ENCODE results near the gene HCRTR1. TPM values are rescaled to one million over a fixed set of nuclear protein-coding genes. Genes with fewer than 3 reads are reported as not detected.

Gene HCRTR1
- total RNA-seq, 1 experiment from 2014 or later = not detected

- no peak for TF ChIP-seq EZH2 (IDR thresholded peaks at IDR 0.05; ENCODE audit: low read length, unreplicated experiment)
- no peak for TF ChIP-seq EZH2phosphoT487 (IDR thresholded peaks at IDR 0.05; ENCODE audit: borderline replicate concordance, low read length)
- TF ChIP-seq CTCF (conservative IDR thresholded peaks at IDR 0.05; ENCODE audit: low read depth, low read length) = no peak
- Histone ChIP-seq H3K27ac (ENCODE audit: low read length) (peak overlapping the region; percentile 98), H2AFZ (ENCODE audit: low read length) (no peak overlapping the region), H4K20me1 (ENCODE audit: low read length) (peaks cover 13% of the 10 kb centered on the region; the same call in 1 of the 2 replicates), H3K27me3 (ENCODE audit: low read length) (no peaks in the 10 kb centered on the region), H3K4me2 (ENCODE audit: low read length) (peak overlapping the region; percentile 90), H3K4me1 (ENCODE audit: insufficient read depth, low read length) (peaks cover 78% of the 10 kb centered on the region), H3K9me3 (ENCODE audit: low read length) (no peaks in the 10 kb centered on the region), H3F3A (ENCODE audit: low read length, unreplicated experiment) (no peaks in the 10 kb centered on the region), H3K9me2 (replicated peaks; ENCODE audit: low read length) (no peaks in the 10 kb centered on the region), H3K4me3 (ENCODE audit: low read length) (peak overlapping the region; percentile 71), H3K79me2 (ENCODE audit: low read length) (peaks cover 58% of the 10 kb centered on the region), H3K36me3 (ENCODE audit: low read depth, low read length) (peaks cover 8% of the 10 kb centered on the region; the same call in 1 of the 2 replicates), H3K9ac (ENCODE audit: low read length) (peak overlapping the region; percentile 86)
- ChIA-PET POLR2A (ENCODE audit: unreplicated experiment) (no interaction called here), CTCF (interaction anchor here (0.6 kb wide), 1 partner anchor 212 kb away, joined by 3 read pairs; no protein-coding TSS in a partner anchor)
- intact Hi-C loops (cut with micrococcal nuclease) = no loop called here
- DNase-seq (peak; percentile 43), ATAC-seq (no peak)
- BruUV-seq (replicated peaks) = no TSS peak
Measured at GRCh38 chr1:31577515-31578192, 39.8 kb upstream of the HCRTR1 start.

GRCh38 chr1:31579374-31579773, 38.1 kb upstream of the HCRTR1 start:
- no peaks in the 10 kb centered on the region for H3K9me3 ChIP-seq (ENCODE audit: low read length)
- peaks cover 62% of the 10 kb centered on the region for H3K79me2 ChIP-seq (ENCODE audit: low read length)
- ChIA-PET CTCF (no interaction called here), POLR2A (ENCODE audit: unreplicated experiment) (no interaction called here)
- H3K36me3 ChIP-seq (ENCODE audit: low read depth, low read length) = peaks cover 23% of the 10 kb centered on the region
- intact Hi-C loops (cut with micrococcal nuclease) = no loop called here
- no peak for TF ChIP-seq EZH2 (IDR thresholded peaks at IDR 0.05; ENCODE audit: low read length, unreplicated experiment)
- TF ChIP-seq EZH2phosphoT487 (IDR thresholded peaks at IDR 0.05; ENCODE audit: borderline replicate concordance, low read length) = no peak
- no peak for TF ChIP-seq CTCF (conservative IDR thresholded peaks at IDR 0.05; ENCODE audit: low read depth, low read length)
- H3K4me1 ChIP-seq (ENCODE audit: insufficient read depth, low read length) = peaks cover 78% of the 10 kb centered on the region
- no peak overlapping the region for H2AFZ ChIP-seq (ENCODE audit: low read length)
- H3K27ac ChIP-seq (ENCODE audit: low read length) = no peak overlapping the region
- H3K9ac ChIP-seq (ENCODE audit: low read length) = no peak overlapping the region
- H4K20me1 ChIP-seq (ENCODE audit: low read length) = peaks cover 13% of the 10 kb centered on the region; the same call in 1 of the 2 replicates
- peak overlapping the region; percentile 69 for H3K4me2 ChIP-seq (ENCODE audit: low read length)
- H3K9me2 ChIP-seq (replicated peaks; ENCODE audit: low read length) = no peaks in the 10 kb centered on the region
- no peak for ATAC-seq
- no peaks in the 10 kb centered on the region for H3K27me3 ChIP-seq (ENCODE audit: low read length)
- H3F3A ChIP-seq (ENCODE audit: low read length, unreplicated experiment) = no peaks in the 10 kb centered on the region
- H3K4me3 ChIP-seq (ENCODE audit: low read length) = peak overlapping the region; percentile 37
- BruUV-seq (replicated peaks) = no TSS peak
- DNase-seq = no peak

- BruUV-seq (replicated peaks) = no TSS peak
- peaks cover 68% of the 10 kb centered on the region for H3K4me1 ChIP-seq (ENCODE audit: insufficient read depth, low read length)
- no peaks in the 10 kb centered on the region for H3K9me3 ChIP-seq (ENCODE audit: low read length)
- H2AFZ ChIP-seq (ENCODE audit: low read length) = no peak overlapping the region
- POLR2A ChIA-PET (ENCODE audit: unreplicated experiment) = no interaction called here
- H4K20me1 ChIP-seq (ENCODE audit: low read length) = peaks cover 13% of the 10 kb centered on the region; the same call in 1 of the 2 replicates
- no peaks in the 10 kb centered on the region for H3K9me2 ChIP-seq (replicated peaks; ENCODE audit: low read length)
- H3K27me3 ChIP-seq (ENCODE audit: low read length) = no peaks in the 10 kb centered on the region
- intact Hi-C loops (cut with micrococcal nuclease) = no loop called here
- no peaks in the 10 kb centered on the region for H3F3A ChIP-seq (ENCODE audit: low read length, unreplicated experiment)
- H3K79me2 ChIP-seq (ENCODE audit: low read length) = peaks cover 62% of the 10 kb centered on the region
- TF ChIP-seq EZH2 (IDR thresholded peaks at IDR 0.05; ENCODE audit: low read length, unreplicated experiment) (no peak), EZH2phosphoT487 (IDR thresholded peaks at IDR 0.05; ENCODE audit: borderline replicate concordance, low read length) (no peak), CTCF (conservative IDR thresholded peaks at IDR 0.05; ENCODE audit: low read depth, low read length) (no peak)
- H3K36me3 ChIP-seq (ENCODE audit: low read depth, low read length) = peaks cover 33% of the 10 kb centered on the region
- ATAC-seq (no peak), DNase-seq (no peak)
- H3K27ac ChIP-seq (ENCODE audit: low read length) = no peak overlapping the region
- H3K4me2 ChIP-seq (ENCODE audit: low read length) = peak overlapping the region; percentile 31; the same call in 1 of the 2 replicates
- H3K9ac ChIP-seq (ENCODE audit: low read length) = no peak overlapping the region
- CTCF ChIA-PET = no interaction called here
- H3K4me3 ChIP-seq (ENCODE audit: low read length) = no peak overlapping the region
Measured at GRCh38 chr1:31580513-31580870, 37.0 kb upstream of the HCRTR1 start.
